KOPT-K1 (cell line): Measurements from ENCODE around the gene CHCHD6.

Experiments used
- H3K27ac ChIP-seq: fragments of 200-600 bp; sonication (generic); 2 replicates; pipeline ENCODE4 v1.5.1; 2016; ENCODE audit warnings: antibody characterized with exemption, mild to moderate bottlenecking, low read depth, low read length; ENCODE audit not compliant: poor library complexity, severe bottlenecking
- H3K36me3 ChIP-seq: fragments of 200-600 bp; sonication (generic); 2 replicates; pipeline ENCODE4 v1.5.1; 2017; ENCODE audit warnings: antibody characterized with exemption, mild to moderate bottlenecking, low read length, moderate library complexity; ENCODE audit not compliant: insufficient read depth
- H3K9me3 ChIP-seq: fragments of 200-600 bp; sonication (generic); 2 replicates; pipeline ENCODE4 v1.5.1; 2017; ENCODE audit warnings: antibody characterized with exemption, low read length, mild to moderate bottlenecking; ENCODE audit not compliant: insufficient read depth, poor library complexity, severe bottlenecking

Gene CHCHD6

DNA sequence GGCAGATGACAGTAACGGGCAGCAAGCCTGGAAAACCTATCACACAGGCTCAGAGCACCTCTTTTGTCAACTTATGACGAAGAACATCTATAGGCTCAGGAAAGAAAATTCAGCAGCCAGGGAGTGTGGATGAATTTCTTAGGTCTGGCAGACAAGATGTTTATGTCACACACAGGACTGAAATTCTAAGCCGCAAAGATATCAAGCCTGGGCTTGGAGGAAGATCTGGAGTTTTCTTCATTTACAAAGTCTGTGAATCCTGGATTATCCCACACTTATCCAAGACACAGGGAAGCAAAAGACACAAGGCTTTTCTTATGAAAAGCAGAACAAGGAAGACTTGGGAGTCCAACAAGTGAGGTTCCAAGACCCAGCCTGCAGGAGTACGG, 23.4 kb upstream of the CHCHD6 start:
- no peak overlapping the region for H3K27ac ChIP-seq

GRCh38 chr3:126682009-126682408, 22.0 kb upstream of the CHCHD6 start:
- no peaks in the 10 kb centered on the region for H3K36me3 ChIP-seq
- no peaks in the 10 kb centered on the region for H3K9me3 ChIP-seq
- no peak overlapping the region for H3K27ac ChIP-seq

More for the DNA sequence above, 23.4 kb upstream of the CHCHD6 start:
- Histone ChIP-seq H3K36me3 (no peaks in the 10 kb centered on the region), H3K9me3 (no peaks in the 10 kb centered on the region)

GRCh38 chr3:126683069-126683468, 21.0 kb upstream of the CHCHD6 start:
- Histone ChIP-seq H3K36me3 (no peaks in the 10 kb centered on the region), H3K27ac (no peak overlapping the region), H3K9me3 (no peaks in the 10 kb centered on the region)

DNA sequence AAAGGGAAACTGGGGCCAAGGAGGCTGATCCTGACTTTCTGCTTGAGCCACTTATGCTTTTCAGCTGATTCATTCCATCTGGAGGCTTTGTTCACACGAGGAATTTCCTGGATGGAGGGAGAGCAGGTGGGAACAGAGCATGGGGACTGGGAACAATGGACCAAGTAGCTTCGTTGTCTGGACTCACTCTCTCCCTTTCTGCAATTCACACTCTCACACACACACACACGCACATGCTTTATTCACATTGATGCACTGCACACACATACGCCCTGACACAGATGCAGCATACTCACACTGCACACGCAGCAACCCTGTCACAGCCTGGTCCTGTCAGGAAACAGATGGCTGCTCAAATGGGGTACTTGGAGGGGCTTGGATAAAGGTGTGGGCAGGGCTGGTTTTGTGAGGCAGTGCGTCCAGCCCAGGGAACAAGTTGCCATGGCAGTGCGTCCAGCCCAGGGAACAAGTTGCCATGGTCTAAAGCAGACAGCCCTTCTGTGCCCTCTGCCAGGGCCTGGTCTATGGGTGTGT, 19.8 kb upstream of the CHCHD6 start:
- no peaks in the 10 kb centered on the region for H3K9me3 ChIP-seq
- H3K36me3 ChIP-seq: no peaks in the 10 kb centered on the region
- no peak overlapping the region for H3K27ac ChIP-seq

DNA sequence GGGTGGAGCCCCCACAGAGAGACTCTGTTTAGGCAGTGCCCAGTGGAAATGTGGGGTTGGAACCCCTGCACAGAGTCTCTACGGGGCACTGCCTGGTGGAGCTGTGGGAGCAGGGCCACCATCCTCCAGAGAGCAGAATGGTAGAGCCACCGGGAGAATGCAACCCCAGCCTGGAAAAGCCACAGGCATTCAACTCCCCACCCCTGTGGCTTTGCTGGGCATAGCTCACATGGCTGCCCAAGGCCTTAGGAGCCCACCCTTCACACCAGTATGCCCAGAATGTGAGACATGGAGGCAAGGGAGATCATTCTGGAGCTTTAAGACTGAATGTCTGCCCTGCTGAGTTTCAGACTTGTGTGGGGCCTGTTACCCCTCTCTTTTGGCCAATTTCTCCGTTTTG, 19.0 kb upstream of the CHCHD6 start:
- Histone ChIP-seq H3K36me3 (no peaks in the 10 kb centered on the region), H3K9me3 (no peaks in the 10 kb centered on the region), H3K27ac (no peak overlapping the region)

GRCh38 chr3:126685493-126685892, 18.5 kb upstream of the CHCHD6 start:
- Histone ChIP-seq H3K9me3 (no peaks in the 10 kb centered on the region), H3K36me3 (no peaks in the 10 kb centered on the region), H3K27ac (no peak overlapping the region)

DNA sequence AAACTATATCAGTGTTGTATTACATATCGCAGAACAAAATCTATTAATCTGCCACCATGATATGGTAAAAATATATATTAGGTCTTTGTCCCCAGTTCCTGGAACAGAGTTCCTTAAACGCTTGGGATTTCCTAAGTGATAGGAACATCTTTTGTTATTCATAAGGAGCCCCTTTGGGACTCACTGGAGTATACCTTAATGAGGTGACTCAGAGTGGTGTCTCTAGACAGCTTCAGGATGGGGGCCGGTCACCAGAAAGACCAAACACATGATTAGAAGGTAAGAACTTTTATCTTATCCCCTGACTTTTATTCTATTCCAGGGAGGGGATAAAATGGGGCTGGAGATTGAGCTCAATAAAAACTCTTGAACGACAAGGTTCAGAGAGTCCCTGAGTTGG, 12.3 kb upstream of the CHCHD6 start:
- no peaks in the 10 kb centered on the region for H3K9me3 ChIP-seq
- no peaks in the 10 kb centered on the region for H3K36me3 ChIP-seq
- no peak overlapping the region for H3K27ac ChIP-seq

DNA sequence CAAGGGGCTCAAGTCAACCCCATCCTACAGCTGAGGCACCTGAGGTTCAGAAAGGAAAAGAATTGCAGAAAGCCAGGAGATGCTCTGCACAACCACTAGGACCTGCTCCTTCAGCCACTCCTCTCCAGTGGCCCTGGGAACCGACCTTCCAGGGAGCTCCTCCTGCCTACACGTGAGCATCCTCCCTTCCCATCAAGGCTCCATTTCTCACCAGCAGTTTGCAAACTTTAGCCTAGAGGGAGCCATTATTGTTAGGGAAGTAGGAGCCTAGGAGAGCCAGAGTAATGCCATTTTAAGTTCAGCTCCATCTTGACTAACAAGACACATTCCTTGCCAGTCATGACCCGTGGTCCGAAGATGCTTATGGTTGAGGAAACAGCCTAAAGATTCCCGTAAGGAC, 11.2 kb upstream of the CHCHD6 start:
- no peaks in the 10 kb centered on the region for H3K9me3 ChIP-seq
- no peak overlapping the region for H3K27ac ChIP-seq
- H3K36me3 ChIP-seq: no peaks in the 10 kb centered on the region

GRCh38 chr3:126693921-126694320, 10.1 kb upstream of the CHCHD6 start:
- H3K36me3 ChIP-seq: no peaks in the 10 kb centered on the region
- H3K9me3 ChIP-seq: no peaks in the 10 kb centered on the region
- H3K27ac ChIP-seq: no peak overlapping the region

- H3K27ac ChIP-seq: no peak overlapping the region
- no peaks in the 10 kb centered on the region for H3K36me3 ChIP-seq
- peaks cover 8% of the 10 kb centered on the region for H3K9me3 ChIP-seq
Measured at GRCh38 chr3:126696701-126697267, 7.3 kb upstream of the CHCHD6 start.

DNA sequence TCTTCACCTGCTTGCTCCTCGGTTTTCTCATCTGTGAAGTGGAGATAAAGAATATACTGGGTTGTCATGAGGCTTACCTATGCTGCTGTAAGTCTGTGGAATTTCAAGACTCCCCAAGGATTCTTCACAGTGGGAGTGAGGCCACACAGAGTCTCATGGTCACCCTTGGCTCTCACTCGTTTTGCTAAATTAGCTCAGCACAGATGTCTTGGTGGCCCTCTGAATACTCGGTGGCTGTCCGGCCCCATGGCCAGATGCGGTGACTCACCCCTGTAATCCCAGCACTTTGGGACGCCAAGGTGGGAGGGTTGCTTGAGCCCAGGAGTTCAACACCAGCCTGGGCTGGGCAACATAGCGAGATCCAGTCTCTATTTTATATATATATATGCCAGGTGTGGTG, 5.0 kb upstream of the CHCHD6 start:
- Histone ChIP-seq H3K9me3 (peaks cover 8% of the 10 kb centered on the region), H3K27ac (no peak overlapping the region), H3K36me3 (no peaks in the 10 kb centered on the region)

- H3K9me3 ChIP-seq: peaks cover 8% of the 10 kb centered on the region
- peak overlapping the region; percentile 56 for H3K27ac ChIP-seq
- H3K36me3 ChIP-seq: no peaks in the 10 kb centered on the region
Measured at GRCh38 chr3:126704494-126705214, 614 bp downstream of the CHCHD6 start.

- Histone ChIP-seq H3K27ac (no peak overlapping the region), H3K36me3 (no peaks in the 10 kb centered on the region), H3K9me3 (no peaks in the 10 kb centered on the region)
Measured at GRCh38 chr3:126706631-126707030, 2.6 kb downstream of the CHCHD6 start.

- H3K9me3 ChIP-seq: no peaks in the 10 kb centered on the region
- no peaks in the 10 kb centered on the region for H3K36me3 ChIP-seq
- H3K27ac ChIP-seq: no peak overlapping the region
Measured at GRCh38 chr3:126711121-126711760, 7.2 kb downstream of the CHCHD6 start.

DNA sequence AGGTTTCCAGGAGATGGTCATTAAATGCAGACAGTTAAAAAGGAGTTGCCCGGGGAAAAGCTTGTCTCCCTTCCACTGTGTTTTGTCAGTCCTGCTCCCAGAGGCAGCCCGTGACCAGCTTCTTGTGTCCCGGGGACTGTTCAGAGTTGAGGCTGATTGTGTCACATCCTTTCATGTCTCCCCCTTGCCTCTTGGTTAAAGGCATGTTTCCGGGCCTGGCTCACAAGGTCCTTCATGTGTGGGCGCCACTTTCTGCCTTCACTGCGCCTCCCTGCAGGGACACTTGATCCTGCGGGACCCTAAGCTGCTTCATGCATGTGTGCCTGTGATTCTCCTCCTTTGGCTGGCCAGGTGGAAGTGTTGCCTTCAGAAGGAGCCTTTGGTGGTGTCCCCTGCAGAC, 9.2 kb downstream of the CHCHD6 start:
- H3K9me3 ChIP-seq: no peaks in the 10 kb centered on the region
- H3K27ac ChIP-seq: no peak overlapping the region
- H3K36me3 ChIP-seq: no peaks in the 10 kb centered on the region
